Measurements from ENCODE around the gene HBA1. TPM values are rescaled to one million over a fixed set of nuclear protein-coding genes. Genes with fewer than 3 reads are reported as not detected.

HBA1 gene
- total and polyA plus RNA-seq, 2 donors (not counting 3 experiments of a cell fraction or from before 2014, with no cell fraction given), result not detected

- Histone ChIP-seq H3K4me1 (ENCODE audit: control insufficient read depth, extremely low read depth, insufficient read depth, low read length) (peaks cover under 1% of the 10 kb centered on the region), H3K9ac (replicated peaks; ENCODE audit: extremely low read depth, insufficient read depth, low read length) (no peak overlapping the region), H3K79me2 (ENCODE audit: control insufficient read depth, insufficient read depth, low read length) (peaks cover 15% of the 10 kb centered on the region), H3K4me3 (replicated peaks in 1 of 3; ENCODE audit: insufficient read depth in 1 of 3, low read depth in 1 of 3, low read length in 3 of 3) (no peak overlapping the region), H3K4me2 (ENCODE audit: insufficient read depth, low read length) (no peak overlapping the region), H3K36me3 (ENCODE audit: control insufficient read depth in 2 of 2, extremely low read depth in 1 of 2, insufficient read depth in 2 of 2, low read length in 2 of 2) (no peaks in the 10 kb centered on the region), H4K20me1 (replicated peaks; ENCODE audit: control insufficient read depth, extremely low read depth, insufficient read depth, low read length) (no peaks in the 10 kb centered on the region), H3K27me3 (ENCODE audit: control insufficient read depth in 2 of 2, insufficient read depth in 2 of 2, low read length in 2 of 2) (no peaks in the 10 kb centered on the region), H2AFZ (ENCODE audit: low read depth, low read length) (no peak overlapping the region), H3K27ac (ENCODE audit: insufficient read depth, low read depth, low read length) (no peak overlapping the region), H3K9me1 (replicated peaks; ENCODE audit: control insufficient read depth, extremely low read depth, insufficient read depth, low read length) (no peaks in the 10 kb centered on the region), H3K9me3 (replicated peaks; ENCODE audit: control insufficient read depth, insufficient read depth, low read length) (no peaks in the 10 kb centered on the region)
- no TSS peak for BruUV-seq (replicated peaks)
- TF ChIP-seq POLR2AphosphoS5 (IDR thresholded peaks at IDR 0.05; ENCODE audit: insufficient read depth, low read depth, low read length) (no peak), CTCF (IDR thresholded peaks at IDR 0.05; ENCODE audit: extremely low read depth in 1 of 2, insufficient read depth in 1 of 2, low read depth in 1 of 2, low read length in 2 of 2) (no peak), GATA2 (IDR thresholded peaks at IDR 0.05; ENCODE audit: insufficient read depth, insufficient read length, low read depth, low read length) (no peak), JUN (IDR thresholded peaks at IDR 0.05; ENCODE audit: borderline replicate concordance, insufficient read depth, insufficient read length, low read depth) (no peak), POLR2A (IDR thresholded peaks at IDR 0.05; ENCODE audit: low read depth, low read length) (no peak)
- TF ChIP-seq, protein P1, sequence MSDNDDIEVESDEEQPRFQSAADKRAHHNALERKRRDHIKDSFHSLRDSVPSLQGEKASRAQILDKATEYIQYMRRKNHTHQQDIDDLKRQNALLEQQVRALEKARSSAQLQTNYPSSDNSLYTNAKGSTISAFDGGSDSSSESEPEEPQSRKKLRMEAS (IDR thresholded peaks at IDR 0.05; ENCODE audit: insufficient read depth, insufficient read length), result no peak
- CTCF ChIA-PET, result no interaction called here
- FAIRE-seq (no peak), DNase-seq (ENCODE audit: low read depth, low spot score) (no peak)
- dilution Hi-C loops (cut with MboI; ENCODE audit: extremely low pct_ligation_motif_present, low sequenced_read_pairs), result no loop called here
- POLR2A ChIA-PET, result no interaction called here
- intact Hi-C loops (cut with micrococcal nuclease), result no loop called here
These were observed 44.4 kb upstream of the HBA1 start for GRCh38 chr16:132120-132519.

DNA sequence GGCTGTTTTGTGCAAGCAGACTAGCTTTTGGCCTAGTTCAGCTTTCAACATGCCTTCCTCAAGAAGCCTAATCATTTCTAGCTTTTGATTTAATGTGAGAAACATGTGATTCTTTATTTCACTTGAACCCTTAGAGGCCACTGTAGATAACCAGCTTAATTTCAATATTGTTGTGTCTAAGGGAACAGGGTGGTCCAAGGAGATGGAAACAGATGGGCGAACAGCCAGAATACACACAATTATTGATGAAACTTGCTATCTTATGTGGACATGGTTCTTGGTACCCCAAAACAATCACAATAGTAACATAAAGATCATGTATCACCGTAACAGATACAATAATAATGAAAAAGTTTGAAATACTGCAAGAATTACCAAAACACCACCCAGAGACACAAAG lies 42.8 kb upstream of the HBA1 start:
- CTCF ChIA-PET, result interaction anchor here (1.3 to 1.6 kb wide), 4 partner anchors 16 to 68 kb away, joined by 3 to 12 read pairs (median 4); no protein-coding TSS in a partner anchor
- no peaks in the 10 kb centered on the region for H3K36me3 ChIP-seq (ENCODE audit: control insufficient read depth in 2 of 2, extremely low read depth in 1 of 2, insufficient read depth in 2 of 2, low read length in 2 of 2)
- dilution Hi-C loops (cut with MboI; ENCODE audit: extremely low pct_ligation_motif_present, low sequenced_read_pairs), result no loop called here
- no peak for FAIRE-seq
- H3K79me2 ChIP-seq (ENCODE audit: control insufficient read depth, insufficient read depth, low read length), result peaks cover 23% of the 10 kb centered on the region
- H3K9me1 ChIP-seq (replicated peaks; ENCODE audit: control insufficient read depth, extremely low read depth, insufficient read depth, low read length), result no peaks in the 10 kb centered on the region
- H3K4me3 ChIP-seq (replicated peaks in 1 of 3; ENCODE audit: insufficient read depth in 1 of 3, low read depth in 1 of 3, low read length in 3 of 3), result no peak overlapping the region
- no peak overlapping the region for H3K4me2 ChIP-seq (ENCODE audit: insufficient read depth, low read length)
- H3K27me3 ChIP-seq (ENCODE audit: control insufficient read depth in 2 of 2, insufficient read depth in 2 of 2, low read length in 2 of 2), result no peaks in the 10 kb centered on the region
- no peaks in the 10 kb centered on the region for H4K20me1 ChIP-seq (replicated peaks; ENCODE audit: control insufficient read depth, extremely low read depth, insufficient read depth, low read length)
- no TSS peak for BruUV-seq (replicated peaks)
- H3K9ac ChIP-seq (replicated peaks; ENCODE audit: extremely low read depth, insufficient read depth, low read length), result no peak overlapping the region
- peaks cover 3% of the 10 kb centered on the region for H3K4me1 ChIP-seq (ENCODE audit: control insufficient read depth, extremely low read depth, insufficient read depth, low read length)
- intact Hi-C loops (cut with micrococcal nuclease), result no loop called here
- no peak overlapping the region for H3K27ac ChIP-seq (ENCODE audit: insufficient read depth, low read depth, low read length)
- H3K9me3 ChIP-seq (replicated peaks; ENCODE audit: control insufficient read depth, insufficient read depth, low read length), result no peaks in the 10 kb centered on the region
- POLR2A ChIA-PET, result no interaction called here
- TF ChIP-seq JUN (IDR thresholded peaks at IDR 0.05; ENCODE audit: borderline replicate concordance, insufficient read depth, insufficient read length, low read depth) (no peak), EZH2 (IDR thresholded peaks at IDR 0.05; ENCODE audit: borderline replicate concordance, low read depth, low read length, severe bottlenecking) (no peak), GATA2 (IDR thresholded peaks at IDR 0.05; ENCODE audit: insufficient read depth, insufficient read length, low read depth, low read length) (no peak), POLR2AphosphoS5 (IDR thresholded peaks at IDR 0.05; ENCODE audit: insufficient read depth, low read depth, low read length) (no peak)
- DNase-seq (ENCODE audit: low read depth, low spot score), result no peak
- no peak overlapping the region for H2AFZ ChIP-seq (ENCODE audit: low read depth, low read length)

Data from endothelial cell of umbilical vein (primary cell).